SK-MEL-5 (cell line): Measurements from ENCODE around the gene COMMD1. TPM values are rescaled to one million over a fixed set of nuclear protein-coding genes. Genes with fewer than 3 reads are reported as not detected.
"Not testable (repeated sequence)": the region's sequence is repeated elsewhere in the genome, so short reads cannot be mapped to it uniquely, and the experiment has no call there.

Experiments used
- DNase-seq: peaks from one replicate; pipeline ENCODE4 v3.0.0-alpha.2; 2016; ENCODE audit warnings: low read depth, low spot score
- in situ Hi-C: cut with HindIII; loops from 2 replicates; pipeline ENCODE4 v1.10.0; 2016; ENCODE audit warnings: low sequenced_read_pairs, high pct_unique_total_duplicates, low pct_unique_long_range_greater_than_20kb
- polyA plus RNA-seq, 2 experiments: library from polyadenylated mRNA; depleted of rRNA; stranded (reverse); fragments of >200 nt; gene quantifications; 2 replicates each; pipeline ENCODE4 v1.2.3, GENCODE V29; 2015
- total RNA-seq: library from RNA; depleted of rRNA; stranded (reverse); fragments of >200 nt; shearing (Covaris generic); gene quantifications from 2 replicates; pipeline ENCODE4 v1.2.3, GENCODE V29; 2014; rRNA removed

The COMMD1 gene
- total RNA-seq: 51.2 and 54.1 TPM in 2 replicates
- polyA plus RNA-seq (2015; cell fraction: cytosol; rRNA removed): 42.5 and 43.1 TPM in 2 replicates
- 8.7 and 12.4 TPM in 2 replicates for polyA plus RNA-seq (2015; cell fraction: nucleus; rRNA removed)

GRCh38 chr2:61905372-61906185, at the start of gene COMMD1:
COMMD1 (plus strand) TSS chr2:61905674; CDS start chr2:61905679, 5 bp downstream.
- peak; percentile 85 for DNase-seq
- in situ Hi-C loops: no loop called here

- in situ Hi-C loops: no loop called here
- DNase-seq: no peak
These were observed 48.2 kb upstream of the COMMD1 start for GRCh38 chr2:61857224-61857623.

- in situ Hi-C loops: no loop called here
- no peak for DNase-seq
These were observed 43.4 kb upstream of the COMMD1 start for GRCh38 chr2:61862085-61862484.

- DNase-seq, in situ Hi-C loops: not testable (repeated sequence)
These were observed 38.9 kb upstream of the COMMD1 start for GRCh38 chr2:61866482-61867089.

- DNase-seq: no peak
- in situ Hi-C loops: no loop called here
These were observed 29.1 kb upstream of the COMMD1 start for GRCh38 chr2:61876400-61876799.

- DNase-seq: no peak
- in situ Hi-C loops: no loop called here
These were observed 27.8 kb upstream of the COMMD1 start for GRCh38 chr2:61877571-61878245.

- DNase-seq: no peak
- in situ Hi-C loops: no loop called here
These were observed 26.7 kb upstream of the COMMD1 start for GRCh38 chr2:61878761-61879160.

- in situ Hi-C loops: not testable (repeated sequence)
These were observed 26.1 kb upstream of the COMMD1 start for GRCh38 chr2:61879351-61879750.

GRCh38 chr2:61882850-61883249, 22.6 kb upstream of the COMMD1 start:
- DNase-seq: no peak

More at GRCh38 chr2:61879351-61879750, 26.1 kb upstream of the COMMD1 start:
- not testable (repeated sequence) for DNase-seq

GRCh38 chr2:61885896-61886603, 19.4 kb upstream of the COMMD1 start:
- in situ Hi-C loops: no loop called here
- no peak for DNase-seq

More at GRCh38 chr2:61882850-61883249, 22.6 kb upstream of the COMMD1 start:
- in situ Hi-C loops: no loop called here

- peak; percentile 40 for DNase-seq
- in situ Hi-C loops: no loop called here
These were observed 17.7 kb upstream of the COMMD1 start for GRCh38 chr2:61887717-61888266.

- in situ Hi-C loops: no loop called here
- peak; percentile 85 for DNase-seq
These were observed 17.0 kb upstream of the COMMD1 start, which contains the start of gene CCT4 for GRCh38 chr2:61888267-61889055. CCT4 (minus strand) TSS chr2:61888656; CDS start chr2:61888507, 149 bp downstream.

- in situ Hi-C loops: no loop called here
- peak; percentile 73 for DNase-seq
These were observed 6.7 kb upstream of the COMMD1 start for GRCh38 chr2:61898810-61899209.

GRCh38 chr2:61900281-61900680, 5.2 kb upstream of the COMMD1 start:
- peak; percentile 39 for DNase-seq
- in situ Hi-C loops: no loop called here

GRCh38 chr2:61906186-61906470, 654 bp downstream of the COMMD1 start:
- in situ Hi-C loops: no loop called here
- DNase-seq: no peak

GRCh38 chr2:61909116-61909515, 3.6 kb downstream of the COMMD1 start:
- no peak for DNase-seq
- in situ Hi-C loops: no loop called here

GRCh38 chr2:61910603-61911002, 5.1 kb downstream of the COMMD1 start:
- peak; percentile 45 for DNase-seq
- in situ Hi-C loops: no loop called here
